Activated T-cell treated with anti-CD3 and anti-CD28 coated beads, Interleukin-2, amount 50 U/mL, for 4 hours (primary cell): ENCODE measurements around the gene CKAP2L. TPM values are rescaled to one million over a fixed set of nuclear protein-coding genes. Genes with fewer than 3 reads are reported as not detected.

Source experiments
- ATAC-seq, 2 donors: fragments of 200-7000 bp; cut with Tn5 transposase; one replicate each; pipeline ENCODE4 v1.10.0; 2021
- DNase-seq: peaks from one replicate; pipeline ENCODE4 v3.0.0-alpha.2; 2020
- H3K27me3 Mint-ChIP-seq: one replicate; pipeline ENCODE4 v1.8.0; 2021; ENCODE audit warnings: low read depth, mixed read lengths
- H3K36me3 Mint-ChIP-seq: one replicate; pipeline ENCODE4 v1.8.0; 2022; ENCODE audit warnings: mixed read lengths; ENCODE audit not compliant: insufficient read depth
- H3K4me1 Mint-ChIP-seq: one replicate; pipeline ENCODE4 v1.8.0; 2021; ENCODE audit warnings: low read depth, mixed read lengths
- H3K4me3 Mint-ChIP-seq: one replicate; pipeline ENCODE4 v1.8.0; 2021; ENCODE audit warnings: mild to moderate bottlenecking, moderate library complexity, mixed read lengths
- H3K9me3 Mint-ChIP-seq: one replicate; pipeline ENCODE4 v1.8.0; 2021; ENCODE audit warnings: mixed read lengths
- total RNA-seq, 3 donors: library from RNA; stranded (reverse); gene quantifications; one replicate each; pipeline ENCODE4 v1.2.1, GENCODE V29; 2021

Gene CKAP2L
- total RNA-seq, 3 donors from 2014 or later = 2.7 to 4.1 (median 3.2) TPM

GRCh38 chr2:112687522-112687921 lies 76.9 kb downstream of the CKAP2L start:
- H3K9me3 Mint-ChIP-seq = no peaks in the 10 kb centered on the region

More at GRCh38 chr2:112687522-112687921, 76.9 kb downstream of the CKAP2L start:
- peaks cover 32% of the 10 kb centered on the region for H3K4me1 Mint-ChIP-seq
- no peaks in the 10 kb centered on the region for H3K36me3 Mint-ChIP-seq
- H3K27me3 Mint-ChIP-seq = no peaks in the 10 kb centered on the region
- no peak overlapping the region for H3K4me3 Mint-ChIP-seq
- DNase-seq (no peak), ATAC-seq (no peak)

Other genes starting within 250 kb of the CKAP2L start
- 100 to 1,000 TPM in 1 of 3 donors, 10 to 100 TPM in 2; 79.8 to 104 (median 89.8) TPM for gene POLR1B, start 222.1 kb downstream of the CKAP2L start, total RNA-seq
- gene CHCHD5, start 180.0 kb downstream of the CKAP2L start, total RNA-seq = 10 to 100 TPM; 35.2 to 45.9 (median 45.4) TPM
- 10 to 100 TPM; 68.2 to 79.7 (median 71.6) TPM for gene SLC20A1, start 118.7 kb downstream of the CKAP2L start, total RNA-seq
- gene NT5DC4, start 43.6 kb downstream of the CKAP2L start, total RNA-seq = not detected
- 1 to 10 TPM; 2.0 to 4.3 (median 3.8) TPM for gene IL1A, start 19.9 kb upstream of the CKAP2L start, total RNA-seq
- gene IL1B, start 72.2 kb upstream of the CKAP2L start, total RNA-seq = 1 to 10 TPM in 2 of 3 donors, under 1 TPM in 1; 0.42 to 1.6 (median 1.3) TPM
- not detected for gene IL37, start 146.6 kb upstream of the CKAP2L start, total RNA-seq
- not detected for gene IL36G, start 213.4 kb upstream of the CKAP2L start, total RNA-seq
- gene IL36A, start 240.8 kb upstream of the CKAP2L start, total RNA-seq = not detected